Eye (tissue), 1 donor: ENCODE measurements around the gene TRIM34.
"Not testable (repeated sequence)": the region's sequence is repeated elsewhere in the genome, so short reads cannot be mapped to it uniquely, and the experiment has no call there.

Experiments used
- DNase-seq: peaks from one replicate; pipeline ENCODE4 v3.0.0-alpha.2; 2015

Gene TRIM34

GRCh38 chr11:5688482-5688881 lies 63.7 kb downstream of the TRIM34 start:
- no peak for DNase-seq

DNA sequence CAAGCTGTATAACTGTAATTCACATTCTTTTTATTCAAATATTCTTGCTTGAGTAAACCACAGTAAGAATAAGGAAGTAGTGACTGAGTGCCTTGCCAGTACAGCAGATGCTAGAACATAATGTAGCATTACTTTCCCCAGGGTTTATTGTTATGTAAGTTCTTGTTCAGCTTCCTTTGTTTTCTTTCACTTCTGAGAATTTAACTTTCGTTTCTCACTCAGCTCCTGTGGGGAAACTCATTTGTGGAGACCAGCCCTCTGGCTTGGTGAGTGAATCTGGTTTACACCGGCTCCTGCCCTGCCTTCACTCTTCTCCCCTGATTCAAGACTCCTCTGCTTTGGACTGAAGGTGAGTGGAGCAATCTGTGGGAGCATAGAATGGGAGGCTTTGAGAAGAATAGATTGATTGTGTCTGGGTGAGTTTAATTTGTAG lies 64.8 kb downstream of the TRIM34 start, which contains the start of gene TRIM22:
TSS of gene TRIM22 (plus strand) at position 240 of the 433 bp plus-strand sequence. CDS start 6,443 bp downstream, outside the sequence.
- peak; percentile 18 for DNase-seq

- no peak for DNase-seq
Measured at GRCh38 chr11:5690216-5690615, 65.4 kb downstream of the TRIM34 start.

DNA sequence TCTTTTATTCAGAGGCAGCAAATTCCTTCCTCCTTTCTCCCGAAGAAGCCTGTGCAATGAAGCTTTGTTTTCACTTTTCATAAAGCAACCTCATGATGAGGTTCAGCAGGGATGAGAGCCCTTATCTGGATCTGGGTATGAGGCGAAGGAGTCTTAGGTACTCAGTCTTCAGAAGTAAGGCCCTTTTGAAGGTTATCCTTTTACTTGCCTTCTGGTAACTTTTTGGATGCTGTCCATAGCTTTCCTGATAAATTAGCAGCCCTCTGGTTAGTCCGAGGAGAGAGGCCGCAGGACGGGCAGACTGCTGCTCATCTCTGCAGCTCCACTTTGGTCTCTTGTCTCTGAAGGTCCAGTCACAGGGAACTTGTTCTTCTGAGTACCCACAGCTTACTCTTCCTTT lies 65.9 kb downstream of the TRIM34 start:
- DNase-seq = no peak

DNA sequence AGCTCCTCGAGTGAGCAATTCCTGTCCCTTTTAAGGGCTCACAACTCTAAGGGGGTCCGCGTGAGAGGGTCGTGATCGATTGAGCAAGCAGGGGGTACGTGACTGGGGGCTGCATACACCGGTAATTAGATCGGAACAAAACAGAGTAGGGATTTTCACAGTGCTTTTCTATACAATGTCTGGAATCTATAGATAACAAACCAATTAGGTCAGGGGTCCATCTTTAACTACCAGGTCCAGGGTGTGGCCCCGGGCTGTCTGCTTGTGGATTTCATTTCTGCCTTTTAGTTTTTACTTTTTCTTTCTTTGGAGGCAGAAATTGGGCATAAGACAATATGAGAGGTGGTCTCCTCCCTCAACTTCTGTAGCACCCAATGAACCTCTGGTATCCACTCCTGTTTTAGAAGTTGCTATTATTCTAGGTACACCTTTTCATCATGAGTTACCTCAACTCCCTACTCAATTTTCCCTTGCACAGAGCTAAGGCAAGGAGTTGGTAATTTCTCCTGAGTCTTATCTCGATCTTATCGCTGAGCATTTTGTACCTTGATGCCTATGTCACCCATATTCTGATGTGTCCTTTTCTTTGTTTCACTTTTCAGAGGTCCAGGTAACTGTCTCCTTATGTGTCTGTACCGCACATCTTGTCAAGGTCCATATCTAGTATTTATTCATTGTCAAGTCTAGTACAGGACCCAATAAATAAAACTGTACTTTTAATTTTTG lies 66.6 kb downstream of the TRIM34 start:
- DNase-seq = not testable (repeated sequence)

GRCh38 chr11:5691964-5692361 lies 67.2 kb downstream of the TRIM34 start:
- DNase-seq = no peak
